ENCODE measurements around the gene PLEKHN1. TPM values are rescaled to one million over a fixed set of nuclear protein-coding genes. Genes with fewer than 3 reads are reported as not detected.
A peak's percentile ranks its signal among the peaks of the same experiment; 100 is the strongest.

PLEKHN1 gene
- total and polyA plus RNA-seq, 2 donors from 2014 or later: 14.3 TPM; not detected in 1

- Histone ChIP-seq H3K36me3 (ENCODE audit: control insufficient read depth in 2 of 3, insufficient read depth in 3 of 3, low read length in 3 of 3) (no peaks in the 10 kb centered on the region), H3K27ac (ENCODE audit: low read depth in 2 of 2, low read length in 2 of 2) (no peak overlapping the region), H3K4me3 (ENCODE audit: low read length in 3 of 3) (no peak overlapping the region), H3K9me3 (ENCODE audit: control insufficient read depth in 2 of 3, insufficient read depth in 1 of 3, low read length in 3 of 3) (no peaks in the 10 kb centered on the region), H3K4me1 (ENCODE audit: control insufficient read depth in 2 of 3, insufficient read depth in 2 of 3, low read depth in 1 of 3, low read length in 3 of 3) (peaks cover 0 to 7% (median 0%) of the 10 kb centered on the region in 3 donors), H3K9ac (ENCODE audit: low read length in 3 of 3) (no peak overlapping the region), H3K27me3 (ENCODE audit: control insufficient read depth, insufficient read depth, low read length) (no peaks in the 10 kb centered on the region)
- FAIRE-seq: no peak
- intact Hi-C loops (cut with DNase I): no loop called here
- DNase-seq: peak in 2 of 5 donors; percentile 59 to 70
- no peak for TF ChIP-seq CTCF (IDR thresholded peaks at IDR 0.05; ENCODE audit: borderline replicate concordance, extremely low read depth, insufficient read depth)
These were observed 30.8 kb downstream of the PLEKHN1 start for GRCh38 chr1:996851-997712.

GRCh38 chr1:997713-997992 is 31.4 kb downstream of the PLEKHN1 start:
- FAIRE-seq: no peak
- Histone ChIP-seq H3K36me3 (ENCODE audit: control insufficient read depth in 2 of 3, insufficient read depth in 3 of 3, low read length in 3 of 3) (no peaks in the 10 kb centered on the region), H3K9ac (ENCODE audit: low read length in 3 of 3) (no peak overlapping the region), H3K4me3 (ENCODE audit: low read length in 3 of 3) (no peak overlapping the region), H3K27ac (ENCODE audit: low read depth in 2 of 2, low read length in 2 of 2) (no peak overlapping the region), H3K4me1 (ENCODE audit: control insufficient read depth in 2 of 3, insufficient read depth in 2 of 3, low read depth in 1 of 3, low read length in 3 of 3) (peaks cover 0 to 7% (median 0%) of the 10 kb centered on the region in 3 donors), H3K9me3 (ENCODE audit: control insufficient read depth in 2 of 3, insufficient read depth in 1 of 3, low read length in 3 of 3) (no peaks in the 10 kb centered on the region), H3K27me3 (ENCODE audit: control insufficient read depth, insufficient read depth, low read length) (no peaks in the 10 kb centered on the region)
- no peak for TF ChIP-seq CTCF (IDR thresholded peaks at IDR 0.05; ENCODE audit: borderline replicate concordance, extremely low read depth, insufficient read depth)
- DNase-seq: peak in 1 of 5 donors; percentile 79
- intact Hi-C loops (cut with DNase I): no loop called here

- no peak for FAIRE-seq
These were observed 31.9 kb downstream of the PLEKHN1 start for GRCh38 chr1:997993-998744.

More at GRCh38 chr1:997993-998744, 31.9 kb downstream of the PLEKHN1 start:
- no peak overlapping the region for H3K4me3 ChIP-seq (ENCODE audit: low read length in 3 of 3)
- no peak overlapping the region for H3K9ac ChIP-seq (ENCODE audit: low read length in 3 of 3)
- H3K27ac ChIP-seq (ENCODE audit: low read depth in 2 of 2, low read length in 2 of 2): no peak overlapping the region
- H3K9me3 ChIP-seq (ENCODE audit: control insufficient read depth in 2 of 3, insufficient read depth in 1 of 3, low read length in 3 of 3): no peaks in the 10 kb centered on the region
- H3K4me1 ChIP-seq (ENCODE audit: control insufficient read depth in 2 of 3, insufficient read depth in 2 of 3, low read depth in 1 of 3, low read length in 3 of 3): peaks cover 0 to 7% (median 0%) of the 10 kb centered on the region in 3 donors
- no peaks in the 10 kb centered on the region for H3K36me3 ChIP-seq (ENCODE audit: control insufficient read depth in 2 of 3, insufficient read depth in 3 of 3, low read length in 3 of 3)
- no peaks in the 10 kb centered on the region for H3K27me3 ChIP-seq (ENCODE audit: control insufficient read depth, insufficient read depth, low read length)
- intact Hi-C loops (cut with DNase I): no loop called here
- peak; percentile 53 to 82 (median 67) for DNase-seq
- TF ChIP-seq CTCF (IDR thresholded peaks at IDR 0.05; ENCODE audit: borderline replicate concordance, extremely low read depth, insufficient read depth): no peak

Data from kidney (tissue), 14 donors.